Putamen (tissue), 1 donor: ENCODE results near the gene UBR4.

Experiments
- DNase-seq: peaks from one replicate; pipeline ENCODE4 v3.0.0-alpha.2; 2016; ENCODE audit warnings: low spot score

UBR4 gene

GRCh38 chr1:19139711-19140110 is 70.4 kb downstream of the UBR4 start:
- peak; percentile 26 for DNase-seq

GRCh38 chr1:19138958-19139581 is 71.0 kb downstream of the UBR4 start:
- DNase-seq = no peak

GRCh38 chr1:19138331-19138730 is 71.7 kb downstream of the UBR4 start:
- DNase-seq = no peak

- no peak for DNase-seq
These were observed 72.9 kb downstream of the UBR4 start for GRCh38 chr1:19137158-19137557.

GRCh38 chr1:19133360-19133759 is 76.7 kb downstream of the UBR4 start:
- DNase-seq = no peak

GRCh38 chr1:19130468-19130867 is 79.6 kb downstream of the UBR4 start:
- no peak for DNase-seq

GRCh38 chr1:19128968-19129514 is 81.0 kb downstream of the UBR4 start:
- no peak for DNase-seq

GRCh38 chr1:19124273-19124672 is 85.8 kb downstream of the UBR4 start:
- no peak for DNase-seq

- DNase-seq = peak; percentile 18
These were observed 86.2 kb downstream of the UBR4 start for GRCh38 chr1:19123837-19124236.

GRCh38 chr1:19122668-19123067 is 87.4 kb downstream of the UBR4 start:
- DNase-seq = no peak

- no peak for DNase-seq
These were observed 88.9 kb downstream of the UBR4 start for GRCh38 chr1:19121192-19121591.

- DNase-seq = no peak
These were observed 90.0 kb downstream of the UBR4 start for GRCh38 chr1:19120070-19120469.

GRCh38 chr1:19115082-19115808 is 94.8 kb downstream of the UBR4 start:
- no peak for DNase-seq

GRCh38 chr1:19113697-19114092 is 96.4 kb downstream of the UBR4 start:
- DNase-seq = peak; percentile 17

GRCh38 chr1:19112891-19113696 is 97.0 kb downstream of the UBR4 start:
- no peak for DNase-seq

- DNase-seq = no peak
These were observed 99.7 kb downstream of the UBR4 start for GRCh38 chr1:19110257-19110927.

GRCh38 chr1:19109545-19109944 is 100.5 kb downstream of the UBR4 start:
- DNase-seq = no peak

GRCh38 chr1:19101244-19101643 is 108.8 kb downstream of the UBR4 start:
- DNase-seq = no peak

GRCh38 chr1:19100028-19100427 is 110.0 kb downstream of the UBR4 start:
- DNase-seq = no peak

GRCh38 chr1:19096990-19097389 is 113.1 kb downstream of the UBR4 start:
- DNase-seq = no peak

GRCh38 chr1:19096036-19096833 is 113.8 kb downstream of the UBR4 start:
- no peak for DNase-seq
